PC-9 (cell line): ENCODE measurements around the gene IGSF6. TPM values are rescaled to one million over a fixed set of nuclear protein-coding genes. Genes with fewer than 3 reads are reported as not detected.
A peak's percentile ranks its signal among the peaks of the same experiment; 100 is the strongest.

Source experiments
- BruUV-seq: library from RNA; stranded (reverse); fragments of 400-500 nt; replicated peaks from 2 replicates; lab custom pipeline; 2021; lab: Mats Ljungman, UMichigan
- CTCF ChIA-PET: fragments of 300-600 bp; sonication (Branson Sonifier 250); formaldehyde crosslinking; loops from one replicate; lab custom pipeline; 2022; ENCODE audit warnings: antibody characterized with exemption; lab: Charles Lee
- POLR2A ChIA-PET: fragments of 300-600 bp; sonication (Branson Sonifier 250); formaldehyde crosslinking; loops from one replicate; lab custom pipeline; 2022; ENCODE audit warnings: antibody characterized with exemption; ENCODE audit not compliant: unreplicated experiment; lab: Charles Lee
- DNase-seq, 2 experiments: peaks; one replicate each; pipeline versions ENCODE4 v3.0.0 to v3.0.0-alpha.2; 2015 to 2022; ENCODE audit warnings: mixed read lengths in 1 of 2
- H2AFZ ChIP-seq: fragments of 200-600 bp; sonication (generic); 2 replicates; pipeline ENCODE4 v1.8.1; 2017; ENCODE audit warnings: antibody characterized with exemption
- H3F3A ChIP-seq: fragments of 200-600 bp; sonication (generic); 2 replicates; pipeline ENCODE4 v1.8.1; 2017; ENCODE audit warnings: antibody characterized with exemption, mild to moderate bottlenecking, low read depth; ENCODE audit not compliant: insufficient read depth
- H3K27ac ChIP-seq: fragments of 200-600 bp; sonication (generic); 2 replicates; pipeline ENCODE4 v1.6.1; 2016; ENCODE audit warnings: mixed run types
- H3K27me3 ChIP-seq: fragments of 200-600 bp; sonication (generic); 2 replicates; pipeline ENCODE4 v1.6.1; 2016; ENCODE audit warnings: low read depth, mixed run types; ENCODE audit not compliant: insufficient read depth
- H3K36me3 ChIP-seq: fragments of 200-600 bp; sonication (generic); 2 replicates; pipeline ENCODE4 v1.6.1; 2016; ENCODE audit warnings: low read depth, mixed run types
- H3K4me1 ChIP-seq: fragments of 200-600 bp; sonication (generic); replicated peaks from 2 replicates; pipeline ENCODE4 v1.6.1; 2016; ENCODE audit warnings: mixed run types; ENCODE audit not compliant: insufficient read depth
- H3K4me2 ChIP-seq: fragments of 200-600 bp; sonication (generic); 2 replicates; pipeline ENCODE4 v1.6.1; 2017; ENCODE audit warnings: mixed run types
- H3K4me3 ChIP-seq: fragments of 200-600 bp; sonication (generic); 2 replicates; pipeline ENCODE4 v1.6.1; 2016; ENCODE audit warnings: mixed run types
- H3K79me2 ChIP-seq: fragments of 200-600 bp; sonication (generic); 2 replicates; pipeline ENCODE4 v1.6.1; 2017; ENCODE audit warnings: low read depth, mixed run types
- H3K9me2 ChIP-seq: fragments of 200-600 bp; sonication (generic); 2 replicates; pipeline ENCODE4 v1.8.1; 2017; ENCODE audit warnings: mild to moderate bottlenecking; ENCODE audit not compliant: insufficient read depth
- H3K9me3 ChIP-seq: fragments of 200-600 bp; sonication (generic); 2 replicates; pipeline ENCODE4 v1.8.1; 2016; ENCODE audit warnings: low read depth; ENCODE audit not compliant: insufficient read depth
- H4K20me1 ChIP-seq: fragments of 200-600 bp; sonication (generic); 2 replicates; pipeline ENCODE4 v1.8.1; 2017; ENCODE audit not compliant: insufficient read depth
- EZH2 ChIP-seq: fragments of 200-600 bp; sonication (generic); IDR thresholded peaks from 2 replicates; pipeline ENCODE4 v1.8.0; 2017; ENCODE audit warnings: antibody characterized with exemption, low read depth
- intact Hi-C: fragments of 100-400 bp; cut with micrococcal nuclease; formaldehyde crosslinking; loops from one replicate; pipeline ENCODE4 v1.10.0; 2022; ENCODE audit not compliant: unreplicated experiment
- total RNA-seq: library from RNA; stranded (reverse); gene quantifications from 2 replicates; pipeline ENCODE4 v1.2.3, GENCODE V29; 2021
- TF ChIP-seq, protein P1 (sequence below): fragments of 200-600 bp; sonication (generic); conservative IDR thresholded peaks from 2 replicates; pipeline ENCODE4 v1.6.1; 2017; ENCODE audit warnings: mixed run types, antibody characterized with exemption, mild to moderate bottlenecking, moderate library complexity

The IGSF6 gene
- total RNA-seq, 1 experiment from 2014 or later = not detected

- H3K4me3 ChIP-seq = peak within 1 kb of the TSS; percentile 74
- H3K4me2 ChIP-seq = peak within 1 kb of the TSS; percentile 87
- H3K79me2 ChIP-seq = peaks cover 46% of the 10 kb centered on the region
- peak; percentile 82 to 96 for DNase-seq
- H3K4me1 ChIP-seq = peaks cover 40% of the 10 kb centered on the region
- no peaks in the 10 kb centered on the region for H3K27me3 ChIP-seq
- TF ChIP-seq EZH2 = no peak
- TF ChIP-seq, protein P1, sequence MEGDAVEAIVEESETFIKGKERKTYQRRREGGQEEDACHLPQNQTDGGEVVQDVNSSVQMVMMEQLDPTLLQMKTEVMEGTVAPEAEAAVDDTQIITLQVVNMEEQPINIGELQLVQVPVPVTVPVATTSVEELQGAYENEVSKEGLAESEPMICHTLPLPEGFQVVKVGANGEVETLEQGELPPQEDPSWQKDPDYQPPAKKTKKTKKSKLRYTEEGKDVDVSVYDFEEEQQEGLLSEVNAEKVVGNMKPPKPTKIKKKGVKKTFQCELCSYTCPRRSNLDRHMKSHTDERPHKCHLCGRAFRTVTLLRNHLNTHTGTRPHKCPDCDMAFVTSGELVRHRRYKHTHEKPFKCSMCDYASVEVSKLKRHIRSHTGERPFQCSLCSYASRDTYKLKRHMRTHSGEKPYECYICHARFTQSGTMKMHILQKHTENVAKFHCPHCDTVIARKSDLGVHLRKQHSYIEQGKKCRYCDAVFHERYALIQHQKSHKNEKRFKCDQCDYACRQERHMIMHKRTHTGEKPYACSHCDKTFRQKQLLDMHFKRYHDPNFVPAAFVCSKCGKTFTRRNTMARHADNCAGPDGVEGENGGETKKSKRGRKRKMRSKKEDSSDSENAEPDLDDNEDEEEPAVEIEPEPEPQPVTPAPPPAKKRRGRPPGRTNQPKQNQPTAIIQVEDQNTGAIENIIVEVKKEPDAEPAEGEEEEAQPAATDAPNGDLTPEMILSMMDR = no peak
- H3K9me3 ChIP-seq = no peaks in the 10 kb centered on the region
- intact Hi-C loops = loop anchor here (5.0 kb wide), 1 partner anchor 38 kb away; no protein-coding TSS in a partner anchor
- H3K36me3 ChIP-seq = no peaks in the 10 kb centered on the region
- H3K9me2 ChIP-seq = no peaks in the 10 kb centered on the region
- H2AFZ ChIP-seq = peak within 1 kb of the TSS; percentile 95
- peaks cover 12% of the 10 kb centered on the region; the same call in 1 of the 2 replicates for H3F3A ChIP-seq
- POLR2A ChIA-PET = interaction anchor here (0.6 kb wide), 1 partner anchor 608 kb away, joined by 4 read pairs; no protein-coding TSS in a partner anchor
- H3K27ac ChIP-seq = peak within 1 kb of the TSS; percentile 58
- CTCF ChIA-PET = no interaction called here
- BruUV-seq = no TSS peak
- peaks cover 3% of the 10 kb centered on the region; the same call in 1 of the 2 replicates for H4K20me1 ChIP-seq
Measured at GRCh38 chr16:21599122-21600030, 53.0 kb downstream of the IGSF6 start, which contains the start of gene METTL9. Gene METTL9, plus strand, starts transcription at chr16:21599577. Its CDS starts 157 bp downstream, at chr16:21599734.

GRCh38 chr16:21598701-21599121, 53.7 kb downstream of the IGSF6 start:
- TSS peak; percentile 92 for BruUV-seq
- POLR2A ChIA-PET = interaction anchor here (0.7 kb wide), 1 partner anchor 97 kb away, joined by 6 read pairs; no protein-coding TSS in a partner anchor
- peaks cover 34% of the 10 kb centered on the region for H3K4me1 ChIP-seq
- peak overlapping the region; percentile 87 for H3K4me2 ChIP-seq
- CTCF ChIA-PET = no interaction called here
- TF ChIP-seq, protein P1 = no peak
- no peak for TF ChIP-seq EZH2
- no peaks in the 10 kb centered on the region for H3K9me2 ChIP-seq
- peaks cover 40% of the 10 kb centered on the region for H3K79me2 ChIP-seq
- intact Hi-C loops = loop anchor here (5.0 kb wide), 1 partner anchor 39 kb away; no protein-coding TSS in a partner anchor
- H3K27ac ChIP-seq = peak overlapping the region; percentile 45
- peak overlapping the region; percentile 74 for H3K4me3 ChIP-seq
- no peaks in the 10 kb centered on the region for H3K36me3 ChIP-seq
- peaks cover 3% of the 10 kb centered on the region; the same call in 1 of the 2 replicates for H4K20me1 ChIP-seq
- peak in 1 of 2 experiments; percentile 29 for DNase-seq
- H3K27me3 ChIP-seq = no peaks in the 10 kb centered on the region
- peaks cover 7% of the 10 kb centered on the region; the same call in 1 of the 2 replicates for H3F3A ChIP-seq
- H2AFZ ChIP-seq = peak overlapping the region; percentile 95
- H3K9me3 ChIP-seq = no peaks in the 10 kb centered on the region

GRCh38 chr16:21598206-21598605, 54.2 kb downstream of the IGSF6 start:
- TF ChIP-seq, protein P1 = no peak
- no peak for TF ChIP-seq EZH2
- ChIA-PET POLR2A (interaction anchor here (0.7 kb wide), 1 partner anchor 97 kb away, joined by 6 read pairs; no protein-coding TSS in a partner anchor), CTCF (no interaction called here)
- Histone ChIP-seq H3K4me1 (peaks cover 29% of the 10 kb centered on the region), H3K4me3 (peak overlapping the region; percentile 74), H4K20me1 (peaks cover 3% of the 10 kb centered on the region; the same call in 1 of the 2 replicates), H3K9me3 (no peaks in the 10 kb centered on the region), H3K27ac (peak overlapping the region; percentile 45; the same call in 1 of the 2 replicates), H3K79me2 (peaks cover 34% of the 10 kb centered on the region), H2AFZ (peak overlapping the region; percentile 95), H3K4me2 (peak overlapping the region; percentile 87), H3K36me3 (no peaks in the 10 kb centered on the region), H3F3A (peaks cover 2% of the 10 kb centered on the region; the same call in 1 of the 2 replicates), H3K9me2 (no peaks in the 10 kb centered on the region), H3K27me3 (no peaks in the 10 kb centered on the region)
- no TSS peak for BruUV-seq
- intact Hi-C loops = loop anchor here (5.0 kb wide), 1 partner anchor 39 kb away; no protein-coding TSS in a partner anchor
- no peak for DNase-seq
